ENCODE data around the gene NPAT. TPM values are rescaled to one million over a fixed set of nuclear protein-coding genes. Genes with fewer than 3 reads are reported as not detected.
A peak's percentile ranks its signal among the peaks of the same experiment; 100 is the strongest.

NPAT gene
- total RNA-seq = 25.6 and 28.5 TPM in 2 replicates

DNA sequence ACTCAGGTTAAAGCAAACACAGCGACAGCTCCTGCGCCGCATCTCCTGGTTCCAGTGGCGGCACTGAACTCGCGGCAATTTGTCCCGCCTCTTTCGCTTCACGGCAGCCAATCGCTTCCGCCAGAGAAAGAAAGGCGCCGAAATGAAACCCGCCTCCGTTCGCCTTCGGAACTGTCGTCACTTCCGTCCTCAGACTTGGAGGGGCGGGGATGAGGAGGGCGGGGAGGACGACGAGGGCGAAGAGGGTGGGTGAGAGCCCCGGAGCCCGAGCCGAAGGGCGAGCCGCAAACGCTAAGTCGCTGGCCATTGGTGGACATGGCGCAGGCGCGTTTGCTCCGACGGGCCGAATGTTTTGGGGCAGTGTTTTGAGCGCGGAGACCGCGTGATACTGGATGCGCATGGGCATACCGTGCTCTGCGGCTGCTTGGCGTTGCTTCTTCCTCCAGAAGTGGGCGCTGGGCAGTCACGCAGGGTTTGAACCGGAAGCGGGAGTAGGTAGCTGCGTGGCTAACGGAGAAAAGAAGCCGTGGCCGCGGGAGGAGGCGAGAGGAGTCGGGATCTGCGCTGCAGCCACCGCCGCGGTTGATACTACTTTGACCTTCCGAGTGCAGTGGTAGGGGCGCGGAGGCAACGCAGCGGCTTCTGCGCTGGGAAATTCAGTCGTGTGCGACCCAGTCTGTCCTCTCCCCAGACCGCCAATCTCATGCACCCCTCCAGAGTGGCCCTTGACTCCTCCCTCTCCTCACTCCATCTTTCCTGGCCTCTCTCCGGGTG lies at the start of gene NPAT, which contains the start of gene ATM:
Gene NPAT, minus strand, starts transcription at position 65 of the 774 bp plus-strand sequence. CDS start 102 bp downstream, outside the sequence.
Gene ATM, plus strand, starts transcription at position 494 of the 774 bp plus-strand sequence. CDS start 4,558 bp downstream, outside the sequence.
- Mint-ChIP-seq H3K27ac (no peak within 1 kb of the TSS), H3K27me3 (ENCODE audit: low read depth) (no peaks in the 10 kb centered on the region), H3K36me3 (ENCODE audit: low read depth) (peaks cover 37% of the 10 kb centered on the region), H3K9me3 (no peaks in the 10 kb centered on the region), H3K4me3 (ENCODE audit: low read depth) (no peak within 1 kb of the TSS), H3K4me1 (ENCODE audit: low read depth) (peaks cover 46% of the 10 kb centered on the region)
- intact Hi-C loops (cut with micrococcal nuclease) = loop anchor here (1.0 to 5.0 kb wide), 6 partner anchors 22 to 657 kb away; partner anchors contain the start of genes ALKBH8, C11orf65 and CUL5
- DNase-seq (ENCODE audit: low spot score) = peak; percentile 99

DNA sequence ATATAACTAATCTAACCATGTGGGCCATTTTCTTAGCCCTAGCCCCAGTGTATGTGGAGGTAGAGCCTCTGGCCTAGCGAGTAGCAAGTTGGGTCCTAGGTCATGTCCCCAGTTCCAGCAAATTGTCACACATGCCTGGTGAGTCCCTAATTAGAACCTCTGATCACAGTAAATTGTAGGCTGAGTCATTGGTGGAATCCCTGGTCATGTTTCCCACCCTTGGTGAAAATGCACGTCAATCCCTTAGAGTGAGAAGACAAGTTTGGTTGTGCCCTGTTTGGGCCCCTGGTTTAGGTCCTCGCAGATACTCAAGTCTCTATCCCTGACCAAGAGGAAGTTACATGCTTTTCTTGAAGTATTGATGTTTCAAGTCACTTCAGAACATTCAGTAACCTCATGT lies 47.1 kb upstream of the NPAT start:
- Mint-ChIP-seq H3K9me3 (peaks cover 8% of the 10 kb centered on the region), H3K4me1 (ENCODE audit: low read depth) (peaks cover 5% of the 10 kb centered on the region), H3K27me3 (ENCODE audit: low read depth) (no peaks in the 10 kb centered on the region), H3K27ac (no peak overlapping the region), H3K36me3 (ENCODE audit: low read depth) (peaks cover 54% of the 10 kb centered on the region), H3K4me3 (ENCODE audit: low read depth) (no peak overlapping the region)
- intact Hi-C loops (cut with micrococcal nuclease) = no loop called here
- DNase-seq (ENCODE audit: low spot score) = no peak

DNA sequence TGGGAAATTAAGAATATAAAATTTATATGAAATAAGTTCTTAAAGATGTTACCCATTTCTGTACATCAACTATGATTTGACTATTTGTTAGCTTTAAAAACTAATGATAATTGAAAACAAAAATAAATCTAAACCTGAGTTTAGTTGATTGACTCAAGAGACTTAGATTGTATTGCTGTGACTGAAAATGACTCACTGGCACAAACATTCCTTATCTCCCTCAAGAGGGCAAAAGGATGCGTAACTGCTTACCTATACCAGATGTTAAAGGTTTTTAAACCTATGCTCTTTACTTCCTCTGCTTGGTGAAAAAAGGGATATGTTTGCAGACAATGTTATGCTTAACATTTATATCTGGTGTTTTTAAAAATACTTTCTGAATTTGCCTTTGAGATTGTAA lies 30.7 kb upstream of the NPAT start:
- Mint-ChIP-seq H3K4me3 (ENCODE audit: low read depth) (no peak overlapping the region), H3K4me1 (ENCODE audit: low read depth) (peaks cover 9% of the 10 kb centered on the region), H3K36me3 (ENCODE audit: low read depth) (peaks cover 70% of the 10 kb centered on the region), H3K27ac (no peak overlapping the region), H3K9me3 (no peaks in the 10 kb centered on the region), H3K27me3 (ENCODE audit: low read depth) (no peaks in the 10 kb centered on the region)
- intact Hi-C loops (cut with micrococcal nuclease) = no loop called here
- no peak for DNase-seq (ENCODE audit: low spot score)

DNA sequence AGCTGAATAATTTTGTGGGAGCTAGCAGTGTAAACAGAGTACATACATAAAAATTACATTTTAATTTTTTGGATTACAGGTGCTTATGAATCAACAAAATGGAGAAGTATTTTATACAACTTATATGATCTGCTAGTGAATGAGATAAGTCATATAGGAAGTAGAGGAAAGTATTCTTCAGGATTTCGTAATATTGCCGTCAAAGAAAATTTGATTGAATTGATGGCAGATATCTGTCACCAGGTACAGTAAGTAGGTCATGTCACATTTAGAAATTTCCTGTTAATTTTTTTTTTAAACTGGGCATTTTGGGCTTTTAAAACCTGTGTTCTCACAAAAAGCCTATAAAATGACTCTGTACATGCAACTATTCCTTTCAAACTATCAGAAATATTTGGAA lies 24.4 kb upstream of the NPAT start:
- no peak for DNase-seq (ENCODE audit: low spot score)
- intact Hi-C loops (cut with micrococcal nuclease) = no loop called here

DNA sequence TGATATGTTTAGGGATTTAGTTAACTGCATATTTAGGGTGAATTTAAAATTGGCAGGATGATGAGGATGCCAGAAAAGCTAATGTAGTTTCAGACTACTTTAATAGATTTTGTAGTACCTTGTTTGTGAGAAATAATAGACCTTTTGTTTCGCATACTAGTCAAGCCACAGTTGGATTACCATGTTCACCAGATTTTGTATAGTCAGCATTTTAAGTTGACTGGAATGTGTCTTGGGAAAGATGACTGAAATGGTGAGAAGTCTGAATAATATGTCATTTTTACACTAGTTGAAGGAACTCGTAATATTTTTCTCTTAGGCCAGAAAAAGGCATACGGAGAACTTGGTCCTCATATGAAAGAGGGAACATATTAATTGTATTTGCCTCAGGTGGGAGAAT lies 23.9 kb upstream of the NPAT start:
- DNase-seq (ENCODE audit: low spot score) = no peak
- Mint-ChIP-seq H3K9me3 (no peaks in the 10 kb centered on the region), H3K27me3 (ENCODE audit: low read depth) (no peaks in the 10 kb centered on the region), H3K27ac (no peak overlapping the region), H3K4me3 (ENCODE audit: low read depth) (no peak overlapping the region), H3K4me1 (ENCODE audit: low read depth) (peaks cover 30% of the 10 kb centered on the region), H3K36me3 (ENCODE audit: low read depth) (peaks cover 71% of the 10 kb centered on the region)
- intact Hi-C loops (cut with micrococcal nuclease) = no loop called here

More for the DNA sequence above, 24.4 kb upstream of the NPAT start:
- no peak overlapping the region for H3K27ac Mint-ChIP-seq
- H3K36me3 Mint-ChIP-seq (ENCODE audit: low read depth) = peaks cover 73% of the 10 kb centered on the region
- H3K4me3 Mint-ChIP-seq (ENCODE audit: low read depth) = no peak overlapping the region
- H3K4me1 Mint-ChIP-seq (ENCODE audit: low read depth) = peaks cover 24% of the 10 kb centered on the region
- H3K27me3 Mint-ChIP-seq (ENCODE audit: low read depth) = no peaks in the 10 kb centered on the region
- no peaks in the 10 kb centered on the region for H3K9me3 Mint-ChIP-seq

DNA sequence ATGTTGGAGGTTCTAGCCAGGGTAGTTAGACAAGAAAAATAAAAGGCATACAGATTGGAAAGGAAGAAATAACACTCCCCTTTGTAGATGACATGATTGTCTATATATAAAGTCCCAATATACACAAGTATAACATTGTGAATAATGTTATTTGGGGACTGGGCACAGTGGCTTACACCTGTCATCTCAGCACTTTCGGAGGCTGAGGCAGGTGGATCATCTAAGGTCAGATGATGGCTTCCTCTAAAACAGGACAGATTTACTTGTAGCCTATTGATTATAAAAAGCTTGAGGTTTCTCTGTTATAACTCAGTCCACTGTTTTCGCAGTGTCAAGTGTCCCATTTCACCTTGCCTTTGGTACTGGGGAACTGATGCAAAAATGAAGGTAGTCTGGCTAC lies 20.0 kb upstream of the NPAT start:
- Mint-ChIP-seq H3K9me3 (peaks cover 3% of the 10 kb centered on the region), H3K36me3 (ENCODE audit: low read depth) (peaks cover 71% of the 10 kb centered on the region), H3K27ac (no peak overlapping the region), H3K27me3 (ENCODE audit: low read depth) (no peaks in the 10 kb centered on the region), H3K4me1 (ENCODE audit: low read depth) (peaks cover 46% of the 10 kb centered on the region), H3K4me3 (ENCODE audit: low read depth) (no peak overlapping the region)
- intact Hi-C loops (cut with micrococcal nuclease) = loop anchor here (5.0 kb wide), 1 partner anchor 255 kb away; the partner anchor contains the start of gene POGLUT3
- no peak for DNase-seq (ENCODE audit: low spot score)

DNA sequence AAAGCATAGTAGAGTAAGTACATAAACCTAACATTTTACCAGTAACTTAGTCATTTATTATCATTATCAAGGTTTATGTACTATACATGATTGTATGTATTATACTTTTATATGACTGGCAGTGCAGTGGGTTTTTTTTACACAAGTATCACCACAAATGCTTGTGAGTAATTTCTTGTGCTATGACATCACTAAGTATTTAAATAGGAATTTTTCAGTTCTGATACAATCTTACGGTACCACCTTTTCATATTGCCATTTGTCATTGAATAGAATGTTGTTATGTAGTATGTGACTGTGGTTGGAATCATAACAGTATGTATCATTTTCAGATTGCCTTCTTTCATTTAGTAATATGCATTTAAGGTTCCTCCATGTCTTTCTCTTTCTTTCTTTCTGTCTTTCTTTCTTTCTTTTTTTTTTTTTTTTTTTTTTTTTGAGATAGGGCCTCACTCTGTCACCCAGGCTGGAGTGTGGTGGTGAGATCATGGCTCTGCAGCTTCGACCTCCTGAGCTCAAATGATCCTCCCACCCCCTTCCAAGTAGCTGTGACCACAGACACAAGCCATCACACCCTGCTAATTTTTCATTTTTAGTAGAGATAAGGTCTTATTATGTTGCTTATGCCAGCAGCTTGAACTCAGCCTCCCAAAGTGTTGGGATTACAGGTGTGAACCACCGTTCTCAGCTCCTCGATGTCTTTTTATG lies 19.0 kb upstream of the NPAT start:
- Mint-ChIP-seq H3K27ac (peak overlapping the region; percentile 74), H3K4me3 (ENCODE audit: low read depth) (no peak overlapping the region), H3K27me3 (ENCODE audit: low read depth) (no peaks in the 10 kb centered on the region), H3K4me1 (ENCODE audit: low read depth) (peaks cover 53% of the 10 kb centered on the region), H3K9me3 (peaks cover 4% of the 10 kb centered on the region), H3K36me3 (ENCODE audit: low read depth) (peaks cover 69% of the 10 kb centered on the region)
- intact Hi-C loops (cut with micrococcal nuclease) = loop anchor here (1.0 to 5.0 kb wide), 4 partner anchors 16 to 383 kb away; partner anchors contain the start of gene POGLUT3
- no peak for DNase-seq (ENCODE audit: low spot score)

DNA sequence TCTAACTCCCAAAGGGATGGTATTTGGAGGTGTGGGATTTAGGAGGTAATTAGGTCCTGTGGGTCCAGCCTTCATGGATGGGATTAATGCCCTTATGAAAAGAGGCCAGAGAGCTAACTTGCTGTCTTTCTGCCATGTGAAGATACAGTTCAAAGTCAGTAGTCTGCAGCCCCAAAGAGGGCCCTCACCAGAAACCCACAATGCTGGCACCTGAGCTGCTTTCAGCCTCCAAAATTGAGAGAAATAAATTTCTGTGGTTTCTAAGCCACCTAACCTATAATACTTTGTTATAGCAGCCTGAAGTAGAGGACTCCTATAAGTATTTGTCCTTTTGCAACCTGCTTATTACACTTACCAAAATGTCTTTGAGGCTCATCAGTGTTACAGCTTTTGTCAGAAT lies 16.6 kb upstream of the NPAT start:
- peaks cover 62% of the 10 kb centered on the region for H3K36me3 Mint-ChIP-seq (ENCODE audit: low read depth)
- intact Hi-C loops (cut with micrococcal nuclease) = no loop called here
- peak overlapping the region; percentile 9 for H3K27ac Mint-ChIP-seq
- H3K27me3 Mint-ChIP-seq (ENCODE audit: low read depth) = no peaks in the 10 kb centered on the region
- peaks cover 4% of the 10 kb centered on the region for H3K9me3 Mint-ChIP-seq
- no peak for DNase-seq (ENCODE audit: low spot score)
- H3K4me1 Mint-ChIP-seq (ENCODE audit: low read depth) = peaks cover 62% of the 10 kb centered on the region
- H3K4me3 Mint-ChIP-seq (ENCODE audit: low read depth) = peak overlapping the region; percentile 5

DNA sequence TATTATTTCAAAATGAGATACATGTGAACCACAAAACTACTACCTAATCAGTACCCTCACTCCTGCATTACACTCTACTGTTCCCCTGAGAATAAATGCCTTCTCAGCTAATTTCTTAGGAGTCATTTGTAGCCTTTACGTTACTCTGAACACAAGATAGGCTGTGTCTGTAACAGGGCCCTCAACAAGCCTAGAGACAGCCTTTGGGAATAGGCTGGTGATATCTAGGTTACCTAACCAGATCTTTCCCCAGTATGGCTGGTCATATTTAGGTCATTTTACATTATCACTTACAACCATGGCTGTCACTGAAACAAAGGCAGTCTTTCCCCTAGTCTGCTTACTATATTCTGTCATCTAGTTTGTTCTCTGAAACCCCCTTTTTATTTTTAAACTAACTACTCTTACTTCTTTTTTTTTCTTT lies 14.6 kb upstream of the NPAT start:
- Mint-ChIP-seq H3K36me3 (ENCODE audit: low read depth) (peaks cover 68% of the 10 kb centered on the region), H3K9me3 (peaks cover 4% of the 10 kb centered on the region), H3K27ac (peak overlapping the region; percentile 83), H3K4me3 (ENCODE audit: low read depth) (peak overlapping the region; percentile 66), H3K27me3 (ENCODE audit: low read depth) (no peaks in the 10 kb centered on the region), H3K4me1 (ENCODE audit: low read depth) (peaks cover 59% of the 10 kb centered on the region)
- DNase-seq (ENCODE audit: low spot score) = no peak
- intact Hi-C loops (cut with micrococcal nuclease) = loop anchor here (2.0 kb wide), 2 partner anchors 66 to 116 kb away; partner anchors contain the start of gene ACAT1

DNA sequence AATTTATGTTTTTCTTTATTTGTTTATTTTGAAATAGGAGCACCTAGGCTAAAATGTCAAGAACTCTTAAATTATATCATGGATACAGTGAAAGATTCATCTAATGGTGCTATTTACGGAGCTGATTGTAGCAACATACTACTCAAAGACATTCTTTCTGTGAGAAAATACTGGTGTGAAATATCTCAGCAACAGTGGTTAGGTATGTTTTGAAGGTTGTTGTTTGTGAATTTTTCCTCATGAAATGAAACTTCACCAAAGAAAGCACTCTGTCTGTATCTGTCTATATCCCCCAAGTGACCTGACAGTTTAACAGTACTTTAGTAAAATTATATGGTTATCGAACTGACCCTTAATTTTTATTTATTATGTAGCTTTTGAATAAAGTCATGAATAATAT lies 13.2 kb upstream of the NPAT start:
- DNase-seq (ENCODE audit: low spot score) = no peak
- peak overlapping the region; percentile 83 for H3K27ac Mint-ChIP-seq
- no peak overlapping the region for H3K4me3 Mint-ChIP-seq (ENCODE audit: low read depth)
- no peaks in the 10 kb centered on the region for H3K27me3 Mint-ChIP-seq (ENCODE audit: low read depth)
- peaks cover 72% of the 10 kb centered on the region for H3K36me3 Mint-ChIP-seq (ENCODE audit: low read depth)
- peaks cover 49% of the 10 kb centered on the region for H3K4me1 Mint-ChIP-seq (ENCODE audit: low read depth)
- peaks cover 4% of the 10 kb centered on the region for H3K9me3 Mint-ChIP-seq
- intact Hi-C loops (cut with micrococcal nuclease) = loop anchor here (1.0 to 2.0 kb wide), 3 partner anchors 10 to 115 kb away; partner anchors contain the start of gene ACAT1

DNA sequence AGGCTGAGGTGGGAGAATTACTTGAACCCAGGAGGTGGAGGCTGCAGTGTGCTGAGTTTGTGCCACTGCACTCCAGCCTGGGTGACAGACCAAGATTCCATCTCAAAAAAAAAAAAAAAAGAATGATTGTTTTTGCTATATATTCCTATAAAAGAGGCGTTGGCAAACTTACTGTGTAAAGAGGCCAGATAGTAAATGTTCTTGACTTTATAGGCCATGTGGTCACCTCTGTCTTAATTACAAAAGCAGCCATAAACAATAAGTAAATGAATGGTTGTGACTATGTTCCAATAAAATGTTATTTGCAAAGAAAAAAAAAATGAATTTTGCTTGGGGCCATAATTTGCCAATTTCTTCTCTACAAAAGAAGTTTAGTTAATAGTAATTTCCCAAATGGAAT lies 12.8 kb upstream of the NPAT start:
- H3K9me3 Mint-ChIP-seq = peaks cover 4% of the 10 kb centered on the region
- peaks cover 72% of the 10 kb centered on the region for H3K36me3 Mint-ChIP-seq (ENCODE audit: low read depth)
- intact Hi-C loops (cut with micrococcal nuclease) = no loop called here
- H3K27me3 Mint-ChIP-seq (ENCODE audit: low read depth) = no peaks in the 10 kb centered on the region
- H3K4me1 Mint-ChIP-seq (ENCODE audit: low read depth) = peaks cover 48% of the 10 kb centered on the region
- DNase-seq (ENCODE audit: low spot score) = no peak
- no peak overlapping the region for H3K27ac Mint-ChIP-seq
- no peak overlapping the region for H3K4me3 Mint-ChIP-seq (ENCODE audit: low read depth)

DNA sequence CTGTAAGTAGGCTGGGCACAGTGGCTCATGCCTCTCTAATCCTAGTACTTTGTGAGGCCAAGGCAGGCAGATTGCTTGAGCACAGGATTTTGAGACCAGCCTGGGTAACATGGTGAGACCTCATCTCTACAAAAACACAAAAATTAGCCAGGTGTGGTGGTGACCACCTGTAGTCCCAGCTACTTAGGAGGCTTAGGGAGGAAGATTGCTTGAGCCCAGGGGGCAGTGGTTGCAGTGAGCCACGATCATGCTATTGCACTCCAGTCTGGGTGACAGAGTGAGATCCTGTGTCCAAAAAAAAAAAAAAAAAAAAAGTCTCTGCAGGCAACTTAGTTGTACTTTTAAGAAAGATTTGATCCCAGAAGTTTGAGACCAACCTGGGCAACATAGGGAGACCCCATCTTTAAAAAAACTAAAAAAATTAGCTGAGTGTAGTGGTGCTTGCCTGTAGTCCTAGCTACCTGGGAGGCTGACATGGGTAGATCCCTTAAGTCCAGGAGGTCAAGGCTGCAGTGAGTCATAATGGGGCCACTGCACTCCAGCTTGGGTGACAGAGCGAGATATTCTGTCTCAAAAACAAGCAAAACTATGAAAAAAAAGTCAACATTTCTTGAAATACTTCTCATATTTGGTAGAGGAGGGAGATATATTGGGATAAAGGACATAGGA lies 11.0 kb upstream of the NPAT start:
- Mint-ChIP-seq H3K27ac (peak overlapping the region; percentile 28), H3K27me3 (ENCODE audit: low read depth) (no peaks in the 10 kb centered on the region), H3K4me1 (ENCODE audit: low read depth) (peaks cover 36% of the 10 kb centered on the region), H3K9me3 (peaks cover 4% of the 10 kb centered on the region), H3K4me3 (ENCODE audit: low read depth) (no peak overlapping the region), H3K36me3 (ENCODE audit: low read depth) (peaks cover 70% of the 10 kb centered on the region)
- intact Hi-C loops (cut with micrococcal nuclease) = no loop called here
- DNase-seq (ENCODE audit: low spot score) = no peak

Measured in activated T-helper 2 cell treated with anti-CD3 and anti-CD28 coated beads, Interferon-gamma antibody, Interleukin-2, Interleukin-4, amounts not matched to agents 10 μg/mL and 5 μg/mL and 100 μg/mL, durations not matched to agents 14 hours and 24 hours and 36 hours (primary cell).